Type B pancreatic cell (in vitro differentiated cells): ENCODE data around the gene ABCB8. TPM values are rescaled to one million over a fixed set of nuclear protein-coding genes. Genes with fewer than 3 reads are reported as not detected.
A peak's percentile ranks its signal among the peaks of the same experiment; 100 is the strongest.

Experiments
- DNase-seq: peaks from one replicate; pipeline ENCODE4 v3.0.0; 2021; ENCODE audit warnings: mixed read lengths; ENCODE audit not compliant: unreplicated experiment; ENCODE audit errors: extremely low spot score
- H3K27ac Mint-ChIP-seq: 2 replicates; pipeline ENCODE4 v1.8.0; 2021; ENCODE audit warnings: mild to moderate bottlenecking, mixed read lengths
- H3K27me3 Mint-ChIP-seq: 2 replicates; pipeline ENCODE4 v1.8.0; 2021; ENCODE audit warnings: mixed read lengths
- H3K36me3 Mint-ChIP-seq: 2 replicates; pipeline ENCODE4 v1.8.0; 2021; ENCODE audit warnings: mixed read lengths
- H3K4me1 Mint-ChIP-seq: one replicate; pipeline ENCODE4 v1.8.0; 2021; ENCODE audit warnings: mixed read lengths; ENCODE audit not compliant: unreplicated experiment
- H3K4me3 Mint-ChIP-seq: 2 replicates; pipeline ENCODE4 v1.8.0; 2021; ENCODE audit warnings: mild to moderate bottlenecking, mixed read lengths
- H3K9me3 Mint-ChIP-seq: 2 replicates; pipeline ENCODE4 v1.8.0; 2021; ENCODE audit warnings: mixed read lengths
- total RNA-seq: library from RNA; stranded (reverse); gene quantifications from 2 replicates; pipeline ENCODE4 v1.2.1, GENCODE V29; 2021; ENCODE audit warnings: low replicate concordance
- TF ChIP-seq, protein P1 (sequence below): fragments of 200-600 bp; sonication (generic); conservative IDR thresholded peaks from 2 replicates; pipeline ENCODE4 v1.5.0; 2021; ENCODE audit warnings: antibody characterized with exemption, mild to moderate bottlenecking

The ABCB8 gene
- total RNA-seq, 1 donor from 2014 or later: 45.5 TPM

DNA sequence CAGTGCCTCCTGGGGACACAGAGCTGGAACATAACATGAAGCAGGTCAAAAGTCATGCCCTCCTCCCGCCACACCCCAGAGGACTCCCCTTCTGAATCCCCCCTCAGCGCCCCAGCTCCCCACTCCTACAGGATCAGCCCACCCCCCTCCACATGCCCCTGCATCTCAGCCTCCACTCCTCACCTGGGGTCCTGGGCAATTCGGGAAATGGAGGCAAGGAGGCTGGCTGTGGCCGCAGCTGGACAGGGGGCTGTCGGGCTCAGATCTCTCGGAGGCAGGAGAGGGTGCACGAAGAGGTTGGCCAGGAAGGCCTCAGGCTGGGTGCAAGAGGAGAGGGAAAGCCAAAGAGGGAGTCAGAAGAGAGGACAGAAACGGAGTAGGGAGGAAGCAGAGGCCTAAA, 11.7 kb upstream of the ABCB8 start:
- DNase-seq: no peak
- Mint-ChIP-seq H3K4me3 (peak overlapping the region; percentile 20), H3K36me3 (no peaks in the 10 kb centered on the region), H3K27me3 (peaks cover 73% of the 10 kb centered on the region), H3K27ac (no peak overlapping the region), H3K4me1 (peaks cover 30% of the 10 kb centered on the region), H3K9me3 (no peaks in the 10 kb centered on the region)
- TF ChIP-seq, protein P1, sequence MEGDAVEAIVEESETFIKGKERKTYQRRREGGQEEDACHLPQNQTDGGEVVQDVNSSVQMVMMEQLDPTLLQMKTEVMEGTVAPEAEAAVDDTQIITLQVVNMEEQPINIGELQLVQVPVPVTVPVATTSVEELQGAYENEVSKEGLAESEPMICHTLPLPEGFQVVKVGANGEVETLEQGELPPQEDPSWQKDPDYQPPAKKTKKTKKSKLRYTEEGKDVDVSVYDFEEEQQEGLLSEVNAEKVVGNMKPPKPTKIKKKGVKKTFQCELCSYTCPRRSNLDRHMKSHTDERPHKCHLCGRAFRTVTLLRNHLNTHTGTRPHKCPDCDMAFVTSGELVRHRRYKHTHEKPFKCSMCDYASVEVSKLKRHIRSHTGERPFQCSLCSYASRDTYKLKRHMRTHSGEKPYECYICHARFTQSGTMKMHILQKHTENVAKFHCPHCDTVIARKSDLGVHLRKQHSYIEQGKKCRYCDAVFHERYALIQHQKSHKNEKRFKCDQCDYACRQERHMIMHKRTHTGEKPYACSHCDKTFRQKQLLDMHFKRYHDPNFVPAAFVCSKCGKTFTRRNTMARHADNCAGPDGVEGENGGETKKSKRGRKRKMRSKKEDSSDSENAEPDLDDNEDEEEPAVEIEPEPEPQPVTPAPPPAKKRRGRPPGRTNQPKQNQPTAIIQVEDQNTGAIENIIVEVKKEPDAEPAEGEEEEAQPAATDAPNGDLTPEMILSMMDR: no peak

DNA sequence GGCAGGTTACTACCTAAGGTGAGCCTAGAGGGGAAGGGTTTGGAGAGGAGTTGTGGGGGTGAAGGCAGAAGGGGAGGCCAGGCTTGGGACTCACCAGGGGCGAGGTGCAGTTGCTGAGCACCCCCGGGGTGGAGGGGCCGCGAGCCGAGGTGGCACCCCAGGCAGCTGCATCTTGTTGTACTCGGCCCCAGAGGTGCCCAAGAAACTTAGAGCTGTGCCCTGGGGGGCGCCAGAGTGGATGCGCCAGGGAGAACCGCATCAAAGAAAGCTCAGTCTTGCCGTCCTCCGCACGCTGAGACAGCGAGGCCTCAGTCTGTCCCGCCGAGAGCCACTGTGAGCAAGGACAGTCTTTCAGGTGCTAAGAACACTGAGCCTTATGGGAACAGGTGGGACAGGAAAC, 11.3 kb upstream of the ABCB8 start:
- H3K4me3 Mint-ChIP-seq: peak overlapping the region; percentile 83
- no peak for DNase-seq
- TF ChIP-seq, protein P1: no peak
- peaks cover 72% of the 10 kb centered on the region for H3K27me3 Mint-ChIP-seq
- H3K36me3 Mint-ChIP-seq: no peaks in the 10 kb centered on the region
- no peaks in the 10 kb centered on the region for H3K9me3 Mint-ChIP-seq
- H3K4me1 Mint-ChIP-seq: peaks cover 28% of the 10 kb centered on the region
- H3K27ac Mint-ChIP-seq: no peak overlapping the region

GRCh38 chr7:151017370-151017952, 10.8 kb upstream of the ABCB8 start:
- Mint-ChIP-seq H3K4me1 (peaks cover 22% of the 10 kb centered on the region), H3K4me3 (peak overlapping the region; percentile 83), H3K27me3 (peaks cover 68% of the 10 kb centered on the region), H3K36me3 (no peaks in the 10 kb centered on the region), H3K9me3 (no peaks in the 10 kb centered on the region), H3K27ac (peak overlapping the region; percentile 63)
- TF ChIP-seq, protein P1: no peak
- no peak for DNase-seq

GRCh38 chr7:151017953-151018420, 10.3 kb upstream of the ABCB8 start:
- Mint-ChIP-seq H3K27ac (peak overlapping the region; percentile 63), H3K27me3 (peaks cover 66% of the 10 kb centered on the region), H3K4me3 (peak overlapping the region; percentile 83), H3K9me3 (no peaks in the 10 kb centered on the region), H3K36me3 (no peaks in the 10 kb centered on the region), H3K4me1 (peaks cover 17% of the 10 kb centered on the region)
- DNase-seq: peak; percentile 92
- TF ChIP-seq, protein P1: peak; percentile 99

DNA sequence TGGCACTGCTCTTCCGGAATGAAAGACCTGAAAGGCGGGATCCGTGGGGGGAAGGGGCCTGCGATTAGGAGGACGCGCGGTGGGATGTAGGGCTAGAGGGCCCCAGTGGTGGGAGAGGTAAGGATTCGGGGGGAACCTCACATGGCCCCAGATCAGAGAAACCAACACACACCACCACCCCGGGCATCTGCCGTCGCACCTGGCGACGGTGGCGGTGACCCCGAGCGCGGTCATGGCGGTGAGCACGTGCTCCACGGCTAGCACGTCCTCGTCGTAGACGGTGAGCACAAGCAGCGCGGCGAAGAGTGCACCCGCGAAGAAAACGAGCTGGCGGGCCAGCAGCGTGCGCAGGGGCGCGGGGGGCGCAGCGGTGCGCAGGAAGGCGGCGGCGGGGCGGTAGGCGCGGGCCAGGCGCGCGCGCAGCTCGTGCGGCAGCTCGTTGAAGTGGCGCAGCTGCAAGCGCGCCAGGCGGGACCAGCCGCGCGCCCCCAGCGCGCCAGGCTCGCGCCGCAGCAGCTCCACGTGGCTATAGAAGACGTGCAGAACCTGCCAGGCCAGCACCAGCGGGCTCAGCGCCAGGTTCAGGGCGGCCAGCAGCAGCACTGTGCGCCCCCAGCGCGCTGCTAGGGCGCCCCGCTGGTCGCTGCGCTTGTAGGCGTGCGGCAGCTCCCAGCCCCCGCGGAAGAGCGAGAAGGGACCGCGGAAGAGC, 9.7 kb upstream of the ABCB8 start:
- Mint-ChIP-seq H3K27ac (peak overlapping the region; percentile 63), H3K4me3 (peak overlapping the region; percentile 83), H3K27me3 (peaks cover 68% of the 10 kb centered on the region), H3K4me1 (peaks cover 17% of the 10 kb centered on the region), H3K9me3 (no peaks in the 10 kb centered on the region), H3K36me3 (no peaks in the 10 kb centered on the region)
- DNase-seq: no peak
- TF ChIP-seq, protein P1: peak; percentile 16
